HCT116 (cell line): ENCODE results near the gene SF3A2. TPM values are rescaled to one million over a fixed set of nuclear protein-coding genes. Genes with fewer than 3 reads are reported as not detected.

Experiments used
- ATAC-seq: fragments of 200-7000 bp; cut with Tn5 transposase; 2 replicates; pipeline ENCODE4 v1.9.1; 2020; ENCODE audit warnings: mild to moderate bottlenecking, moderate library complexity
- BruUV-seq: library from RNA; stranded (reverse); fragments of 400-500 nt; replicated peaks from 2 replicates; lab custom pipeline; 2021; lab: Mats Ljungman, UMichigan
- CTCF ChIA-PET: fragments of 300-600 bp; sonication (Branson Sonifier 250); formaldehyde crosslinking; loops from one replicate; lab custom pipeline; 2021; ENCODE audit warnings: antibody characterized with exemption; lab: Charles Lee
- POLR2A ChIA-PET: fragments of 300-600, 350-600 bp; sonication (Branson Sonifier 250); formaldehyde crosslinking; loops from one replicate; lab custom pipeline; 2021; ENCODE audit warnings: antibody characterized with exemption; lab: Charles Lee
- RAD21 ChIA-PET, 2 experiments: fragments of 300-600 bp; sonication (Branson Sonifier 250); formaldehyde crosslinking; loops; one replicate each; lab custom pipeline; 2023; ENCODE audit warnings: low total read pairs in 2 of 2; ENCODE audit not compliant: uncharacterized antibody in 2 of 2, unreplicated experiment in 2 of 2, low non-redundant PET in 1 of 2; lab: Charles Lee
- DNase-seq: peaks from one replicate; pipeline ENCODE4 v3.0.0-alpha.2; 2010; ENCODE audit warnings: low read depth, low spot score
- H2AFZ ChIP-seq: fragments of 200-600 bp; shearing (Covaris generic), sonication (generic); 2 replicates; pipeline ENCODE4 v1.6.1; 2017; ENCODE audit warnings: low read depth, mixed run types, mixed read lengths, antibody characterized with exemption, low read length; ENCODE audit not compliant: poor library complexity, severe bottlenecking
- H3K27ac ChIP-seq: 2 replicates; pipeline ENCODE4 v1.5.1; 2012; ENCODE audit warnings: low read depth, low read length
- H3K27me3 ChIP-seq: fragments of 200-600 bp; sonication (generic); 2 replicates; pipeline ENCODE4 v1.6.1; 2016; ENCODE audit warnings: mixed run types, low read length, mixed read lengths; ENCODE audit not compliant: insufficient read depth
- H3K36me3 ChIP-seq, 2 experiments: fragments of 200-500 bp in 1 of 2; fragments of 200-600 bp in 1 of 2; sonication (Bioruptor generic) in 1 of 2; sonication (generic) in 1 of 2; 2 replicates each; pipeline versions ENCODE4 v1.5.1 to v1.6.1; 2014 to 2016; ENCODE audit warnings: low read length in 2 of 2, inconsistent platforms in 1 of 2, mixed read lengths in 1 of 2, mixed run types in 1 of 2; ENCODE audit not compliant: insufficient read depth in 2 of 2, control insufficient read depth in 1 of 2
- H3K4me1 ChIP-seq, 2 experiments: fragments of 200-600 bp in 1 of 2; sonication (generic) in 1 of 2; 2 replicates each; pipeline versions ENCODE4 v1.5.1 to v1.6.1; 2012 to 2017; ENCODE audit warnings: low read length in 2 of 2, inconsistent platforms in 1 of 2, mild to moderate bottlenecking in 1 of 2, mixed read lengths in 1 of 2, mixed run types in 1 of 2, moderate library complexity in 1 of 2; ENCODE audit not compliant: insufficient read depth in 2 of 2, control insufficient read depth in 1 of 2
- H3K4me2 ChIP-seq: fragments of 200-600 bp; sonication (generic); 2 replicates; pipeline ENCODE4 v1.6.1; 2017; ENCODE audit warnings: mixed run types, low read length, mixed read lengths
- H3K4me3 ChIP-seq, 2 experiments: fragments of 200-600 bp in 1 of 2; sonication (generic) in 1 of 2; replicated peaks in 1 of 2; 2 replicates each; pipeline ENCODE4 v1.5.1; 2011 to 2016; ENCODE audit warnings: low read length in 2 of 2, control low read depth in 1 of 2, low read depth in 1 of 2, mild to moderate bottlenecking in 1 of 2, mixed read lengths in 1 of 2, mixed run types in 1 of 2
- H3K79me2 ChIP-seq: fragments of 200-600 bp; sonication (generic); 2 replicates; pipeline ENCODE4 v1.6.1; 2017; ENCODE audit warnings: mild to moderate bottlenecking, mixed run types, low read length, moderate library complexity, mixed read lengths; ENCODE audit not compliant: insufficient read depth
- H3K9ac ChIP-seq: fragments of 200-600 bp; sonication (generic); 2 replicates; pipeline ENCODE4 v1.6.1; 2016; ENCODE audit warnings: low read length, mixed read lengths
- H3K9me2 ChIP-seq: fragments of 200-600 bp; sonication (generic), shearing (Covaris generic); 2 replicates; pipeline ENCODE4 v1.6.1; 2017; ENCODE audit warnings: mixed run types, mild to moderate bottlenecking, moderate library complexity; ENCODE audit not compliant: insufficient read depth
- H3K9me3 ChIP-seq, 2 experiments: fragments of 200-500 bp in 1 of 2; fragments of 200-600 bp in 1 of 2; sonication (Bioruptor generic) in 1 of 2; sonication (generic) in 1 of 2; 2 replicates each; pipeline ENCODE4 v1.6.1; 2014 to 2017; ENCODE audit warnings: low read length in 2 of 2, mixed read lengths in 2 of 2, inconsistent platforms in 1 of 2, low read depth in 1 of 2, mild to moderate bottlenecking in 1 of 2, mixed run types in 1 of 2, moderate library complexity in 1 of 2; ENCODE audit not compliant: control insufficient read depth in 1 of 2, insufficient read depth in 1 of 2
- H4K20me1 ChIP-seq: fragments of 200-600 bp; sonication (generic), shearing (Covaris generic); 2 replicates; pipeline ENCODE4 v1.6.1; 2017; ENCODE audit warnings: mixed run types, mild to moderate bottlenecking, moderate library complexity; ENCODE audit not compliant: insufficient read depth
- EZH2phosphoT487 ChIP-seq: fragments of 200-600 bp; IDR thresholded peaks from 2 replicates; pipeline ENCODE4 v1.6.1; 2018; ENCODE audit warnings: antibody characterized with exemption, borderline replicate concordance
- MAX ChIP-seq: IDR thresholded peaks from 2 replicates; pipeline ENCODE4 v1.6.1; 2012
- POLR2A ChIP-seq: IDR thresholded peaks from 2 replicates; pipeline ENCODE4 v1.7.0; 2011; ENCODE audit warnings: borderline replicate concordance; ENCODE audit not compliant: insufficient read depth, insufficient read length; ENCODE audit errors: extremely low read depth
- POLR2AphosphoS5 ChIP-seq: IDR thresholded peaks from 2 replicates; pipeline ENCODE4 v1.6.1; 2011; ENCODE audit warnings: mild to moderate bottlenecking, low read depth, low read length, moderate library complexity
- RAD21 ChIP-seq: IDR thresholded peaks from 2 replicates; pipeline ENCODE4 v1.6.1; 2012; ENCODE audit warnings: low read depth, mild to moderate bottlenecking
- REST ChIP-seq: IDR thresholded peaks from 2 replicates; pipeline ENCODE4 v1.6.1; 2012; ENCODE audit warnings: low read depth
- TCF7L2 ChIP-seq: IDR thresholded peaks from 2 replicates; pipeline ENCODE4 v1.7.0; 2011; ENCODE audit warnings: borderline replicate concordance, inconsistent platforms; ENCODE audit not compliant: insufficient read depth, insufficient read length; ENCODE audit errors: extremely low read depth
- YY1 ChIP-seq: IDR thresholded peaks from 2 replicates; pipeline ENCODE4 v1.6.1; 2011; ENCODE audit warnings: low read length, low read depth, moderate library complexity, mild to moderate bottlenecking; ENCODE audit not compliant: insufficient replicate concordance; ENCODE audit errors: extremely low read depth
- ZNF274 ChIP-seq: fragments of 200-500 bp; sonication (Bioruptor generic); IDR thresholded peaks from 2 replicates; pipeline ENCODE4 v1.6.1; 2014; ENCODE audit warnings: mild to moderate bottlenecking, low read depth, low read length, inconsistent platforms
- intact Hi-C: fragments of 100-400 bp; cut with micrococcal nuclease; formaldehyde crosslinking; loops from 2 replicates; pipeline ENCODE4 v1.10.0; 2022
- total RNA-seq: library from RNA; stranded (reverse); gene quantifications from one replicate; pipeline ENCODE4 v1.2.1, GENCODE V29; 2021; ENCODE audit not compliant: unreplicated experiment
- TF ChIP-seq, protein P1 (sequence below): IDR thresholded peaks from 2 replicates; pipeline ENCODE4 v1.6.1; 2012
- TF ChIP-seq, protein P2 (sequence below): IDR thresholded peaks from 2 replicates; pipeline ENCODE4 v1.6.1; 2011; ENCODE audit warnings: mild to moderate bottlenecking, low read length, moderate library complexity; ENCODE audit not compliant: insufficient replicate concordance; ENCODE audit errors: extremely low read depth

Gene SF3A2
- total RNA-seq, 1 experiment from 2014 or later: 166 TPM

GRCh38 chr19:2232286-2233151 lies 4.1 kb upstream of the SF3A2 start:
- Histone ChIP-seq H3K27ac (peak overlapping the region; percentile 35; the same call in 1 of the 2 replicates), H4K20me1 (no peaks in the 10 kb centered on the region; the same call in 1 of the 2 replicates), H3K27me3 (no peaks in the 10 kb centered on the region), H3K4me1 (peaks cover 3 to 19% of the 10 kb centered on the region in 2 experiments; a peak in 2 of 4 replicates), H3K9me3 (no peaks in the 10 kb centered on the region), H3K9me2 (no peaks in the 10 kb centered on the region), H3K4me2 (no peak overlapping the region), H3K36me3 (peaks cover 5 to 20% of the 10 kb centered on the region in 2 experiments; a peak in 2 of 4 replicates), H2AFZ (no peak overlapping the region), H3K9ac (no peak overlapping the region), H3K4me3 (no peak overlapping the region), H3K79me2 (peaks cover 43% of the 10 kb centered on the region)
- DNase-seq (no peak), ATAC-seq (no peak)
- TF ChIP-seq, protein P1, sequence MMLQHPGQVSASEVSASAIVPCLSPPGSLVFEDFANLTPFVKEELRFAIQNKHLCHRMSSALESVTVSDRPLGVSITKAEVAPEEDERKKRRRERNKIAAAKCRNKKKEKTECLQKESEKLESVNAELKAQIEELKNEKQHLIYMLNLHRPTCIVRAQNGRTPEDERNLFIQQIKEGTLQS: no peak
- TF ChIP-seq YY1 (no peak), POLR2A (no peak), POLR2AphosphoS5 (0 out of 2 replicates have a peak, but pooled peaks have one; percentile 2), TCF7L2 (no peak), REST (no peak), RAD21 (no peak), EZH2phosphoT487 (no peak), MAX (peak; percentile 21; the same call in 1 of the 2 replicates), ZNF274 (no peak)
- TF ChIP-seq, protein P2, sequence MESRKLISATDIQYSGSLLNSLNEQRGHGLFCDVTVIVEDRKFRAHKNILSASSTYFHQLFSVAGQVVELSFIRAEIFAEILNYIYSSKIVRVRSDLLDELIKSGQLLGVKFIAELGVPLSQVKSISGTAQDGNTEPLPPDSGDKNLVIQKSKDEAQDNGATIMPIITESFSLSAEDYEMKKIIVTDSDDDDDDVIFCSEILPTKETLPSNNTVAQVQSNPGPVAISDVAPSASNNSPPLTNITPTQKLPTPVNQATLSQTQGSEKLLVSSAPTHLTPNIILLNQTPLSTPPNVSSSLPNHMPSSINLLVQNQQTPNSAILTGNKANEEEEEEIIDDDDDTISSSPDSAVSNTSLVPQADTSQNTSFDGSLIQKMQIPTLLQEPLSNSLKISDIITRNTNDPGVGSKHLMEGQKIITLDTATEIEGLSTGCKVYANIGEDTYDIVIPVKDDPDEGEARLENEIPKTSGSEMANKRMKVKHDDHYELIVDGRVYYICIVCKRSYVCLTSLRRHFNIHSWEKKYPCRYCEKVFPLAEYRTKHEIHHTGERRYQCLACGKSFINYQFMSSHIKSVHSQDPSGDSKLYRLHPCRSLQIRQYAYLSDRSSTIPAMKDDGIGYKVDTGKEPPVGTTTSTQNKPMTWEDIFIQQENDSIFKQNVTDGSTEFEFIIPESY: no peak
- intact Hi-C loops: no loop called here
- BruUV-seq: no TSS peak
- ChIA-PET RAD21 (no interaction called here), CTCF (no interaction called here), POLR2A (no interaction called here)
